GM21390 (cell line): ENCODE results near the gene KCNC1.

Experiments
- ATAC-seq: cut with Tn5 transposase; IDR thresholded peaks from one replicate; pipeline ENCODE4 v1.9.1; 2021; ENCODE audit not compliant: unreplicated experiment

The KCNC1 gene

DNA sequence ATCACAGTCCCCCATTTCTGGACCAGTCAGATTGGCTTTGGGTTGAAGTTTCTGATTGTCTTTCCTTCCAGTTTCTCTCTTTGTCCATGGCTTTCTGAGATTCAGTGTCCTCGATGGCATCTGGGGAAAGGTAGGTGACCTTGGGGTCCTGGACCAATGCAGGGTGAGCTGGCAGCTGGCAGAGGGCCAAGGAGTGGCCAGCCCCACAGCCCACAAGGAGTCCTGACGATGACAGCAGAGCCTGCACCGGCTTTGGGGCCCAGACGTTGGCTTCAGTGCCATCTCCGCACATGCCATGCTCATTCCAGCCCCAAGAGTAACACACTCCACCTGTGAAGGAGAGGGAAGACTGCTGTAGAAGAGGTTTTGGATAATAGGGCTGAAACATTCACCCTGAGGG lies 53.5 kb downstream of the KCNC1 start:
- ATAC-seq = no peak

DNA sequence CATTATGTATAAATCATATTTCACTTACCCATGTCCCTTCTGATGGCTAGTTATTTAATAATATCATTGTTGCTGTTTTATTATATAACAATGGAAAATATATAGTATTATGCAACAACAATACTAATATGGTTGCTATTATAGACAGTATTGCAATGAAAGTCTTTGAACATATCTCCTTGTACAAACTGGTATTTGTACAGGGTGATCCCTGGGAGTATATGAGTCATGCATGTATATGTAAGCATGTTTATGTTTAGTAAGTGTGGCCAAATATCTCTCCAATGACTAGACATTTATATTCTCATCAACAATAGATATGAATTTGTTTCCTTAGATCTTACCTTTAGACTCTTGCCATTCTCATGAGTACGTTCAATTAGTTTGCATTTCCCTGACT lies 55.9 kb downstream of the KCNC1 start:
- ATAC-seq = no peak

- no peak for ATAC-seq
Measured at GRCh38 chr11:17791144-17791543, 56.6 kb downstream of the KCNC1 start.

GRCh38 chr11:17792161-17792560 lies 57.6 kb downstream of the KCNC1 start:
- ATAC-seq = no peak

- no peak for ATAC-seq
Measured at GRCh38 chr11:17793642-17794170, 59.1 kb downstream of the KCNC1 start.

GRCh38 chr11:17794981-17795380 lies 60.4 kb downstream of the KCNC1 start:
- ATAC-seq = no peak

- ATAC-seq = no peak
Measured at GRCh38 chr11:17796154-17796553, 61.6 kb downstream of the KCNC1 start.

GRCh38 chr11:17798253-17798652 lies 63.7 kb downstream of the KCNC1 start:
- no peak for ATAC-seq

DNA sequence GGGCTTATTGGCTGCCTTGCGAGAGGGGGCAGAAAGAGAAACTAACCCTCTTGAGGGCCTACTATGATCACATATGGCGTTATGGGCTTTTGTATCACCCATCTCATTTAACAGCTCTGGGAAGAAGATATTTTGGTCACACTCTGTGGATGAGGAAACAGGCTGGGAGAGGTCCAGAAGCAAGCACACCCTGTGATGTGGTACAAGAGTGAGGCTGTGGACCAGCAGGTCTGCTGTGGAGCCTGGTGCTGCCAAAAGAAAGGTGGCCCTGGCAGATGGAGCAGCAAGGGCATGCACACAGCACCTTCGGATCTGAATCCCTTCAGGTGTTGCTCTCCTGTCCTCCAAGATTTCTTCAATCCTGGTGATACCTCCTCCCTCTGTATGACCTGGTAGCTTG lies 64.1 kb downstream of the KCNC1 start:
- ATAC-seq = no peak

DNA sequence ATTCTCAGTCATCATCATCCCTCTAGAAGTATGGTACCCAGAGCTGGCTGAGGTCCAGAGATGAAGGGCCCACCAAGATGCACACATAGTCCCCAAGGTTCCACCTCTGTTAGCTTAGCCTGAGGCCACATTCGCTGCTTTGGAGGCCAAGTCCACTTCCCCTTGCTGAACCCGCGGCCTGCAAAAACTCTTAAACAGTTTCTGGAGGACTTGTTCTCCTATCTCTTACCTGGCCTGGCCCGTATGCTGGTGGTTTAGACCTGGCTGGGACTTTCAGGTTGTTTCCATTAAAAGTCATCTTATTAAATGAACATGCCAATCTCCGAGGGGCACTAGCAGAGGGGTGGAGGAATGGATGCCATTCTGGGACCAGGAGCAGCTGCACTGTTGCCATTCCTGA lies 64.6 kb downstream of the KCNC1 start:
- no peak for ATAC-seq

- ATAC-seq = no peak
Measured at GRCh38 chr11:17801166-17801565, 66.6 kb downstream of the KCNC1 start.

DNA sequence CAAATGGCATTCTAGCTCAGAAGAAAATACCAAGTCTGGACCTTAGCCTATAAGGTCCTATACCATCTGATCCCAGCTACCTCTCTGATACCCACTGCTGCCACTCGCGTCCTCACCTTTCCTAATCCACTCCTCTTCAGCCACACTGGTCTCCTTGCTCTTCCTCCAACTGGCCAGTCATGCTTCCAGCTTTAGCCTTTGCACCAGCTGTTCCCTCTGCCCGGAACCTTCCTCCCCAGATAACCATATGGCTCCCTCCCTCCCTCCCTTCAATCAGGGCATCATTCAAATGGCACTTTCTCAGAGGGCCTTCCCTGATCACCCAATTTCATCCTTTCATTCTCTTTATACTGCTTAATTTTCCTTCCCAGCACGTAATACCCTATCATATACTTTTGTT lies 67.9 kb downstream of the KCNC1 start:
- no peak for ATAC-seq

GRCh38 chr11:17803754-17804334 lies 69.3 kb downstream of the KCNC1 start:
- no peak for ATAC-seq

- ATAC-seq = no peak
Measured at GRCh38 chr11:17805043-17805442, 70.5 kb downstream of the KCNC1 start.

- ATAC-seq = no peak
Measured at GRCh38 chr11:17805873-17806272, 71.3 kb downstream of the KCNC1 start.

GRCh38 chr11:17807034-17807433 lies 72.5 kb downstream of the KCNC1 start:
- no peak for ATAC-seq

GRCh38 chr11:17810041-17810440 lies 75.5 kb downstream of the KCNC1 start:
- no peak for ATAC-seq

DNA sequence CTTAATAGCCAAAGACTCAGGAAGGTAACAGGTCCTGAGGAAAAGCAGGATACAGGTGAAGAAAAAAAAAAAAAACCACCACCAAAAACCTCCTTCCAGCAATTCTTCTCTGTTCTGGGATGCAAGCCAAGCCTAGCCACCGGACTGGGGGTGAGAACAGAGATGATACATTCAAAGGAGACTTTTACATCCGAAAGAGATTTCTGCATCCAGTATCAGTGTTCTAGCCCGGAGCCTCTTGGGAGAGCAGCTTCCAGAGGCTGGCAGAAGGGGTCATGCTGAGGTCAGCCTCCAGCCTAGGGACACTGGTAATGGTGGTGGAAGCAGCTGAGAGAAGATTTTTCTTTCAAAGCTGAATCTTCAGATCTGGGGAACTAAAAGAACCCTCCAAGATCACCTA lies 76.2 kb downstream of the KCNC1 start:
- ATAC-seq = no peak

DNA sequence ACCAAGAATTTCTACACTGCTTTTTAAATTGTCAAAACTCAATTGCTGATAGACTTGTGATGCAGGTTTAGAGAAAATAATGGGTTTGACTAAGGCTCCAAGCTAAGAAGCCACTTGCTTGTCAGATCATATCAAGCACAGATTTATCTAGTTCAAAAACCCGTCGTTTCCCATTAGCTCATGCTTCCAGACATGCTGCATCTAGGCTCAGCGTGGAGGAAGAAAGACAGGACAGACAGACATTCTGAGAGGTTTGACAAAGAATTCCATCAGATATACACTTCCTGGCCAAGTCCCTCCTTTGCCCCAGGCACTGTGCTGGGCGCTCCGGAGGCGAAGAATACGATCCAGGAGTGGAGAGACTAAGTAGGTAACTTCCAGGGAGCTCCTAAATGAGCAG lies 76.8 kb downstream of the KCNC1 start:
- no peak for ATAC-seq

DNA sequence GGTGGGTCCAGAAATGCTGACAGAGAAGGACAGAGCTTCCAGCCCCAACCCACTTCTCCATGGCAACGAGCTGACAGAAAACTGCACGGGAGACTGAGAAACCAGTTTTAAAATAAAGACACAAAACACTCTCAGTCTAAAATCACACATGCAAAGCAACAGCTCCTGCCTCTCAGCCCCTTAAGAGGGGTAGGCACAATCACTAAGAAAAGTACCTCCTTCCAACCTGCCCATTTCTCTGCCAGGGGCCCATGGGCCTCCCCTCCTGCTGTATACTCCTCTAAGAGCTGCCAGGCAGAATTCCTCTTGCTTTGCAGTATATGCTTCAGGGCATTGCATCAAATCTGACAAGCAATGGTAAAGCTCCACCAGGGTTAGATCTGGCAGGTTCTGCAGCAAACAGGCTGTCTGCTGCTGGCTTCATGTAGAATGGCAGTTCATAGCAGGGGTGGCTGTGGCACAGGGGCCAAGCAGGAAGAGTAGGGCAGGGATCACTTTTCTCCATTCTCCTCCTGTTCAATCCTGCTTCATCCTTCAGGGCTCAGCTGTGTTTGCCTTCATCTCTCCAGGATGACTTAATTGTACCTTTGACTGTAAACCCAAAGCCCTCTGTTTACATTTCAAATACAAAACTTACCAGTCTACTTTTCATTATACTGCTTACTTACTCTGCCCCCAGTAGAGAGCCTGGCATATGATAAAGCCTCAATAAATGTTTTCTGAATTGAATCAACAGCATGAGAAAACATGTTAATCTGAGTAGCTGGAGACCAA lies 77.7 kb downstream of the KCNC1 start:
- ATAC-seq = no peak

DNA sequence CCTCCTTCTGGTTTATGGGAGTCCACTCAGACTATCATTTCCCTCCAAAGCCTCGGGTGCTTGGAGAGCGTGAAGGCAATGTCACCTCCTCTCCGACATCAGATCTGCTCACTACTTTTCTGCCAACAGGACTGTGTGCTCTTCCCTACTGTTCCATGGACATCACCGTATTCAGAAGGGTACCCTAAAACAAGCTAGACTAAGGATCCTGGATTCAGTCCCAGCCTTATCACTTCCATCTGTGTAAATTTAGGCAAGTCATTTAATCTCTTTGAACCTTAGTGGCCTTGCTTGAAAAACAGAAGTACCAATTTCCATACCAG lies 78.2 kb downstream of the KCNC1 start:
- ATAC-seq = no peak

DNA sequence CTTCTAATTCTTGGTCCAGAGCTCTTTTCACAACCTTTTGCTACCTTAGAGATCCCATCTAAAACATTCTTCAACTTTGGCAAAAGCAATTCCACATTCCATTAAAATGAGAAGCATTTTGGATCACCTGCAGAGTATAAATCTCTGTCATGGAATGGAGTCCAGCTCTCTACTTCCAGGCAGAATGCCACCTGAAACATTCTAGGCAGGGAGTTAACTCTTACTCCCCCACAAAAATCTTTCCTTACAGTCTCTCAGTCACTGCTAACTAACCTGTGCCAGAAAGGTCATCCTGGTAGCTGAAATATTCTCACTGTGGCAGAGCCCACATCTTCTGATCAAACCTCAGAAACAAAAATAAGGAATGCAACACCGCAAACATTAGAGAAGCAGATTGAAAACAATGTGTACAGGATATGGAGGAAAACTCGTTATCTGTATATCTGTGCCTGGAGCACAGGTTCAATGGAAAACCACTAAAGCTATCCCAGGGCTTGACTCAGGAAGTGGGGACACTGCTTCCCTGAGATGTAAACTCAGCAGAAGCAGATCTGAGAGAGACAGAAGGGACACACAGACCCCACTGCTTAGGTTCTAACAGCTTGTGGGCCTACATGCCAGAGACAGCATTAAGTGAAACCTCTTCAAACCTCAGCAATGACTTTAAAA lies 78.9 kb downstream of the KCNC1 start:
- no peak for ATAC-seq
